ENCODE results near the gene TBCK.

Gene TBCK

DNA sequence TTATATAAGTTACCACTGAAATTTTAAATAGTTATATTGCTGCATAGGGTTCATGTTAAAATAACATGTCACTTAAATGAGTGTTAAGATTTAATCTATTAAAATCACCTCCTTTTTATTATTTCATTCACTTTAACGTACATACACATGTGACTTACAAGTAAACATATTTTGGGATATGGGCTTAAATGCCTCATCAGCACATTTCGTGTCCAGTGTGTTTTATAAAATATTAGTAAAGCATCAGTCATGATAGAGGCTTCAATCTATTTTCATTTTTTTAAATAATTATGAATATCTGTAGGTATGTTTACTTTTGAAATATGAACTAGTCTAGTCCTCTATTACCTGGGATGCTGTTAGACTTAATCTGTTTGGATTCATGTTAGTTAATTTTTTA, 277.1 kb downstream of the TBCK start:
- no peak for DNase-seq (ENCODE audit: low read depth)

DNA sequence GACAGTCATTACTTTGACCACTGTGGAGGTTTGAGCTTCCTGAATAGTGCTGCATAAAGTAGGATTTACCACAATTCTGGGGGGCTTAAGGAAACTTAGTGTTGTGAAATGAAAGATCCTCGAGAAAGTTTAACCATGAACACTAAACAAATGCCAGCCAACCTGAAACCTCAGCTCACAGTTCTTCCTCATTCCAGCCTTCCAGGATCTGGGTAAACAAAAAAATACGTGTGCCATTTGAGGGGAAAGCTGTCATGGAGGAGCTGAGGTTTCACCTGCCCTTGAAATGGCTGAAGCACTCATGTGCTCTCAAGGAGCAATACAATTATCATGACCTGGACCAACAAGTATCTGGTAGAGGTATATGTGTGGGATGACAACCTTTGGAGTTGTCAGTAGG, 278.0 kb downstream of the TBCK start:
- DNase-seq (ENCODE audit: low read depth) = no peak

DNA sequence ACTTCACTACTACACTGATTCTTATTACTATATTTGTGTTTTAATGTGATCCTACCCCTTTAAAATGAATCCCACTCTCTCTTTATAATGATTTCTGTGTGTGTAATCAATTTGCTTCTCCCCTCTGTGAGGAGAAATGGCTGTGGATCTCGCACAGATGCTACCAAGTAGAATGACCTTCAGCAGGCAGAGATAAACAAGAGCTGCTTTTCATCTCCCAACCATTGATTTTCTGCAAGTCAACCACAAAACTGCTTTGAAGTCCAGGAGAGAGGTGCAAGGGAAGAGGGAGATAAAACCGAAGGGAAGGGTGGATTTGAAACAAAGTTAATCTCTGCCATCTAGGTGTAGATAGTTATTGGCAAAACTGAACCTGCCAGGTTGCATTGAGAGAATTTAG, 279.2 kb downstream of the TBCK start:
- no peak for DNase-seq (ENCODE audit: low read depth)

DNA sequence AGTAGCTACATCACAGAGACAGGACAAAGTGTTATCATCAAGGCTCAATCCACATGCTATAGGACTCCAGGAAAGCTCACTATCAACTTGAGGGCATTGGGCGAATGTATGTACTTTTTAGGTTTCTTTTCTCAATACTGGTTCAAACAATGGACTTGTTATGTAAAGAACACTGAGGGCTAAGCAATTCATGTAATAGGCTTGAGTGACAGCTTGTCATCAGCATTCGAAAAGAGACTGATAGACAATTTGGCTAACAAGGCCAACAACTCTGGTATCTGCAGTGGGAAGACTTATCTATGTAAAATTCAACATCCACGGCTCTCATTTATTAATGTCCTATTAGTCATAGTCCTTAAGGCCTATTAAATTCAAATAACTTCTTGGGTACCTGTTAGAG, 279.7 kb downstream of the TBCK start:
- DNase-seq (ENCODE audit: low read depth) = no peak

DNA sequence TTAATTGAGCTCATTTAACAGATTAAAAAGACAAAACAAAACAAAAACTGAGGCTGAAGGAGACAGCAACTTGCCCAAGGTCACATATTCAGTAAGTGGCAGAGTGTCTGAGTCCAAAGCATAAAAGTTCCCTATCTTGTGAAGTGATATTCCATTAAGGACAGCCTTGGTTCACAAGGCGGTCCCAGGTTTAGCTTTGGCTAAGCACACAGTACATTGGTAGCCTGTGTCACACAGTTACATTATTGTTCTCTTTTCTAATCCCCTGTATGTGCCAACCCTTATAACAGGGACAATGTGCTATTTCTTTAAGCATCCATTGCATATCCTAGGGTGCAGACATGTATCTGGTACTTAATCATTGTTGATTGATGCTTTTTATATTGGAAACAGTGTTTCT, 280.8 kb downstream of the TBCK start:
- no peak for DNase-seq (ENCODE audit: low read depth)

DNA sequence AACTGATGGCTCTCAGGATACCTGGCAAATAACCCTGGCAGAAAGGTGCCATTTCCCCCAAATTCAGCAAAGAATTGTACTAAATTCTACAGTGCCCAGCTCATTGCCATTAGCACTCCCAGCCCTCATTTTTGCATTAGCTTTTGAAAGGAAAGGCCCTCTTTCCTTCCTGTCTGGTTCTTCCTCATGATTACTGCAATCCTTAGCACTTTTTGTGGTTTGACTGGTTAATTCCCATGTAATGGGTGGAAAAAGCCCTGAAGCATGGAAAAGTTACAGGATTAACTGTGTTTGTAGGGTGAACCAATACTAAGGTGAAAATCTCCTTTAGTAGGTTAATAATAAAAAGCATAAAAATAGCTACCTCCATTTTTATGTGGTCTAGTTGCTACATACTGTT, 281.3 kb downstream of the TBCK start:
- no peak for DNase-seq (ENCODE audit: low read depth)

DNA sequence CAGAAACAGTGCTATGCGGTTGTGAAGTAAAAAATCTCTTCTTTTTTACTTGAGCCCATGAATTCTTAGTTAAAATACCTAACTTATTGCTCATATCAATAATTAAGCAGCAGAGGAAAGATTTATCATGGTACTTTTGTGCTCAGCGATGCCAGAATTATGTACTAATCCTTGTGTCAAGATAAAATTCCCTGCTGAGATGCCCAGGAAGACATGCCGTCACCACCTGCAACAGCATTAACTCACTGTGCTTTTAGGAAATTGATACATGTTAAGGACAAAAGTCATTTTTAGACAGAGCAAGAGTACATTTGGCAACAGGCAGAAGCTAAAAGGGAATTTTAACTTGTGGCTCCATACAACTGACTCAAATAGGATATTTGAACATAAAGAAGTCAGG, 281.8 kb downstream of the TBCK start:
- no peak for DNase-seq (ENCODE audit: low read depth)

DNA sequence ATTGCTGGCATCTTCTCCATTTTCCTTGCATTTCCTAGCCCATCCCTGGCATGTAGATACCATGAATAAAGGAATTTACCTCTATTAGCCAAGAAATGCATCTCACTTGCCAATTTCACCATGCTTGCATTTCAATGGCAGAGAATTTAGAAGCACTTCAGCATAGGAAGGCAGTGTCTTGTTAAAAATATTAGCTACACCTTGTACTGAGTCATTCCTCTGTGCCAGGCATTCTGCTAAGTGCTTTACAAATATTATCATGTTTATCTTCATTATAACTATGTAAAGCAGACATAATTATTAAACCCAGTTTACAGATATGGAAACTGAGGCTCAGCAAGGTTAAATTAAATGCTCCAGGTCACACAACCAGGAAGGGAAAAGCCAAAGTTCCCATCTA, 282.5 kb downstream of the TBCK start:
- DNase-seq (ENCODE audit: low read depth) = no peak

DNA sequence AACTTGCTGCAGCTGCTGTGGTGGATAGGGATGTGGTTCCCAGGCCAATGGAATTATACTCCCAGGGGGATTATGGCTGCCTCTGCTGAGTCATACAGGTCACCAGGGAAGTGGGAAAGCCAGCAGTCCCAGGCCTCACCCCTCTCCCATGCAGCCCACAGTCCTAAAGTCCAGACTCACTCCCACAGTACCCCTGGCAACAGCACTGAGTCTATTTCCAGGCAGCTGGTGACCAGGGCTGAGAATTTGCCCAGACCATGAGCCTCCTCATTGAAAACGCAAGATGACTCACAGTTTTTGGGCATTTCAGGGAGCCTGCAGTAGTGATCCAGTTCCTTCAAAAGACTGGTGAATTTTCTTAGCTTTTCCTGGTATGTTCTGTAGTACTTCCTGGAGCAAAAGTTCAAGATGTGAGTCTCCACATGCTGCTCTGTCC, 283.1 kb downstream of the TBCK start:
- no peak for DNase-seq (ENCODE audit: low read depth)

DNA sequence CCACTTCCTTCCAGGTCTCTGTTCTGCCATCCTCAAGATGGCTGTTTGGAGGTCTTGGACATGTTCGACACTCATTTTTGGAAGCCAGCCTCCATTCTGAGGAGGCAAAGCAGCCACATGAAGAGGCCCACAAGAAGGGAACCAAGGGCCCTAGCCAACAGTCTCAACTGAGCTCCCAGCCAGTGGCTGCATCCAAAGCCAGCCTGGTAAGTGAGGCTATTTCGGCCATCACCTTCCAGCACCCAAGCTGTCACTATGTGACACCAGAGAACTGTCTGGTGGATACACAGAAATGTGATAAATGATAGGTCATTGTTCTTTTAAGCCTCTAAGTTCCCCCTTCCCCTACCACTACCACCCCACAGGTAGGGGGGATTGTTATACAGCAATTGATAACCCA, 293.6 kb downstream of the TBCK start:
- DNase-seq (ENCODE audit: low read depth) = no peak

DNA sequence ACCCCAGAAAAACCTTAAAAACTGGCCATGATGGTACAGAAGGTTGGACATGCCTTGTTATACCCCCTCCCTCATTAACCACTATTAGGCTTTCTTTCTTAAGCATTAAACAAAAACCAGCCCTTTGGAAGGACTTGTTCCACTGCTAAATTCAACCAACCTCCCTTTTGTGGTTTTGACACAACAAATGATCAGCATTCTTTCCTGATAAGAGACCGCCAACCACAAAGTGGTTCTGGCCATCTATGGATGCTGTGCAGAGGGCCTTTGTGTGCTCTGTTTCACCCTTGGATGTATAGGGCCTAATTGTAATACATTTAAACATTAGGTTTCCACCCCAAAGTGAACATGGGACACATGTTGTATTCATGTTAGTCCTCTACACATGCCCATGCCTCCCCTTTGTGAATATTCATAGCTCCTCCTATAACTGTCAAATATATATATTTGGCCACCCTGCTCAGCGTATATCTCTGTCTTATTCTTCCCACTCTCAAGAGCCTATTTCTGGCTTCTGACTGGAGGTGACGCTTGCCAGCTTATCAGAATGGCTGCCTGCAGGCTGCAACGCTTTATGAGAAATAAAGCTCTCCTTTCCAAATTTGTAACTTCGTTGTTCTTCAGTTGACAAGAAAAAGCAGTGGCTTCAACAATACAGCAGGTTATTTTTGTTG, 294.1 kb downstream of the TBCK start:
- DNase-seq (ENCODE audit: low read depth) = no peak

DNA sequence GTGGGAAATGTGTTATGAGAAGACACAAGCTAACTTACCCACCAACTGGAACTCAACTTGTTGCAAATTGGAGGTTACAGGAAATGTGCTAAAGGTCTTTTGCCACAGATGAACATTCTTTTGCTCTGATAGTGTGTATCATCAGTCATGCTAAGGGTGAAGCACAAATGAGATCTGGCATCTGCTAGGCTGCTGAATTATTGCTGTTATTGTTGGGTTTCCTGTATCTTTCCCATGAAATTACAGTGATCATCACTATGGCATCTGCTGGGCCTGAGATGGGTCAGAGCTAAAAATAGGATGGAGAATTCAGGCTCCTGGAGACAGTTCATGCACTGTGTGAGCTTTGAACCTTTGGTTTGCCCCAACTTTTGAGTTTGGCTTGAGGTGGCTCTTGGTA, 296.2 kb downstream of the TBCK start:
- DNase-seq (ENCODE audit: low read depth) = no peak

DNA sequence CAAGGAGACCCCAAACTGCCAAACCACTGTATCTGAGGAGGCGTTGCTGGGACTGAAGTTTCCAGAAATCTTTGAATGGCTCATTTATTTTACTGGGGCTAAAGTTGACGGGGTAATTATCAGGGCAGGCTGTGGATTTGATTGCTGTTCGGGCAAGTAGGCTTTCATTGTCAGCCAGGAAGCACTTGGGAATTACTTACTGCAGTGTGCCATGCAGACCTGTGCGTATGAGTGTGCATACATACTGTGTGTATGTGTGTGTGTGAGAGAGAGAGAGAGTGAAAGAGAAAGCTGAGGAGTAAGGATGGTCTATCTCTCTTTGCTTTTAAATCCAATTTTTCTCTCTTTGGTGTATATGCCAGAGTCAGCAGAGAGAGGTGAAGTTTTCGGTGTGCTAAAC, 298.0 kb downstream of the TBCK start:
- no peak for DNase-seq (ENCODE audit: low read depth)

DNA sequence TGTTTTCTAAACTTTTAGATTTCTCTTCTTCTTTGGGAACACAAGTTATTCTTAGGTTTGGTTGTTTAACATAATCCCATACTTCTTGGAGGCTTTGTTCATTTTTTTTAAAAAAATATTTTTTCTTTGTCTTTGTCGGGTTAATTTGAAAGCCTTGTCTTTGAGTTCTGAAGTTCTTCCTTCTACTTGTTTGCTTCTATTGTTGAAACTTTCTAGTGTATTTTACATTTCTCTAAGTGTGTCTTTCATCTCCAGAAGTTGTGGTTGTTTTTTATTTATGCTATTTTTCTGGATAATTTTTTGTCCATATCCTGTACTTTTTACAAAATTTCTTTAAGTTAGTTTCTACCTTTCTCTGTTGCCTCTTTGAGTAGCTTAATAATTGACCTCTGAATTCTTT, 304.6 kb downstream of the TBCK start:
- no peak for DNase-seq (ENCODE audit: low read depth)

DNA sequence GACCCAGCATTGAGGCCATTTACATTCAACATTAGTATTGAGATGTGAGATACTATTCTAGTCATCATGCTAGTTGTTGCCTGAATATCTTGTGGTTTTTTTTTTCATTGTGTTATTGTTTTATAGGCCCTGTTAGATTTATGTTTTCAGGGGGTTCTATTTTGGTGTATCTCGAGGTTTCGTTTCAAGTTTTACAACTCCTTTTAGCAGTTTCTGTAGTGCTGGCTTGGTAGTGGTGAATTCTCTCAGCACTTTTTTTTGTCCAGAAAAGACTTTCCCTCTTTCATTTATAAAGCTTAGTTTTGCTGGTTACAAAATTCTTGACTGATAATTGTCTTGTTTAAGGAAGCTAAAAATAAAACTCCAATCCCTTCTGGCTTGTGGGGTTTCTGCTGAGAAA, 305.2 kb downstream of the TBCK start:
- no peak for DNase-seq (ENCODE audit: low read depth)

DNA sequence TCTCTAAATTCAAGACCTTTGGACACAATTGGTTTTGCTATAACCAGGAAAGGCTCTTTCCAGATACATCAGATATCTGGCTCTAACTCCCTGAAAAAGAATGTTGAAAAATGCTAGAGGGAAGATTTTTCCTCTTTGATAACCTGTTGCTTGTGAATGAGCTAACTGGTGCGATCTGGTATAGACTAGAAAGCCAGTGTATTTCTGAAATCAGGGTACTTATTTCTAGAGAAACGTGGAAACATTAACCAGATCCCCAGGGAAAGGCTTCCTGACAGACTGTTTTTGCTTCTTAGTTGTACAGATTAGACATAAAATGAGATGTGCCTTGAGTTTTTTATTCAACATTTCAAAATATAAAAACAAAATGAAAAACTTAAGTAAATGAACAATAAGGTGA, 313.0 kb downstream of the TBCK start:
- no peak for DNase-seq (ENCODE audit: low read depth)

DNA sequence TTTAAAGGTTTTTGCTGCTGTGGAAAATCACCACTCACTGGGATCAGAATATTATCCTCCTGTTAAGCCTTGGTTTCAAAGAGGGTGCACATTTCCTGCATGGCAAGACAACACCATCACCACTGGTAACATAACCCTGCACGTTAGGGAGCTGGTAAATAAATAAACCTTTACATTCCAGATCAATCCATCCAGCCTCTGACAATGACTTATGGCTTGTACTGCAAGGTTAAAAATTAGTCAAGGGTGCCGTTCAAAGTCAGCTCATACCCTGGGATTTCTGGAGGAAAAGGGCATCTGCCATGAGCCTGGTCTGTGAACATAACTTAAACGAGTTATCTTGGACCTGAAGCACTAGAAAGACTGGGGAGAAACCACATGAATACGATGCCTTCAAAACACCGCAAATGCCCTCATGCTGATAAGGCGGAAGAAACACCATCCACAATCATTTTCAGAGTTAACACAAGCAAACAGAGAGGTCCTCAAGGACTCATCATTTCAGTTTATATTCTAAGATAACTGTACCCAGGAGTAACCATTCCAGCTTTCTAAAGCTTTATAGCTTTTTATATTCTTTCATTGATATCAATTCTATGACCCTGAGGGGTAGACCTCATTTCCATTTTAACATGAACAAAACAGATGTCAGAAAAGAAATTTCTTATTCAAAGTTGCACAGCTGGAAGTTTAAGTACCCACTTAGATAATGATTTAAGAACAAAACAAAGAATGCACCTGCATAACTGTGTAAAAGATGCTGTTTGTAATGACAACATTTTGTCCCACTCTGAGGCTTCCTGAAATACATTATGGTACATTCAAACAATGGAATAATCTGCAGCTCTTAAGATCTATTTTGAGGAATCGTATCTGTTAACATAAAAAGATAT, 317.6 kb downstream of the TBCK start:
- no peak for DNase-seq (ENCODE audit: low read depth)

DNA sequence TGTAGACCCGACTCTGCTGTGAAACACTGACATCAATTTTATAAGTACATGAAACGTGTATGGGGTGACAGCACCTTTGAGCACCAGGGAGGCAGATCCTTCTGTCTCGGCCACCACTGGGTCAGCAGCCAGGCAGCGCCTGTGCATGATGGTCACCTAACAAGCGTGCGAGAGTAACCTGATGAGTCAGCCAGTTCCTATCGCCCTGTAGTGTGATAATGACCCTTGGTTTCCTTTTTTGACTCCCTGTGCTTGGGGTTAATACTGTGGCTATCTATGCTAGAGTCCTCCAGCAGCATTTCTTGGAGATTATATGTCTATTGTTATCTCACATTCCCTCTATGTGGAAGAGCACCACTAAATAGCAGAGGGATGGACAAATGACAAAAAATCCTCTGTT, 319.2 kb downstream of the TBCK start:
- no peak for DNase-seq (ENCODE audit: low read depth)

DNA sequence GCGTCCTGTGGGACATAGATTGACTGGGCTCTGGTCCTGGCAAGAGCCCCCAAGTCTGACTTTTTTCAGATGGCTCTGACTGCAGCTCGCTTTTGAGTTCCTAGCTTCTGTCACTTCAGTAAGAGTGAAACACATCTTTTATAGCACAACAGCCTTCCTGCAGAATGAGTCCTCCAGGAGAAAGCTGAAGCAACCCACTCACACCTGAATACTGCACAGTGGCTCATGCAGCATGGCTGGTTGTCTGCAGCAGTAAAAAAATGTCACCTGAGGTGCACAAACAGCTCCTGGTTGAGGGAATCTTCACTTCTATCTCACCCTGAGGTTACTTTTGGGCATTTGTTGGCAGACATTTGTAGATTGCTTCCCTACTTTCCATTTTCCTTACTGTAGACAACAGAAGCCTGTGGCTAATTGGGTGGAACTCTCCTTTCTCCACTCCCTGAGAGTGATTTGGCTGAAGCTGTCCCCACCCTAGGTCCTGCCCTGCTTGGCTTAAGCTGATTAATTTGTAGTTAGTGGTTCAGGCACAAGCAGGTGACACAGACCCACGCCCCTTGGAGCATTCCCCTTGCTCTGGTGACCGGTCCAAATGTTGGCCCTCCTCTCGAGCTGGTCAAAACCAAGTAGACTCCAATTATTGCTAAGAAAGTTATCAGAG, 321.0 kb downstream of the TBCK start:
- DNase-seq (ENCODE audit: low read depth) = no peak

DNA sequence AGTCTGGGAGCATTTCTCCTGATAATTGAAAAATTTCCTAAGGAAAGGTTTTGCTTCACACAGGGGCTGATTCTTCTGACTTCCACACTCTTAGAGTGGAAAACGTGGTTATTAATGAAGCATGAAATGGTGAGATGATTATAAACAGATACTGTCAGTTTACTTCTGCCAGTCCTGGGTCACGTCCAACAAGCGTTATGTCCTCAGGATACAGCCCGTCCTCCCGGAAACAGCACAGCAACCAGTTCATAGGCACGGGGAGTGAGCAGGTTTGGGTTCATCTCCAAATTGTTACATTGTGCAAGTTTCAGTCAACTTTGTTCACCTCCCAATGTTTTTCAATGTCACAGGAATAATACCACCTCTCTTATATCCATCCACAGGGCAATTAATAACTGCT, 321.9 kb downstream of the TBCK start:
- no peak for DNase-seq (ENCODE audit: low read depth)

DNA sequence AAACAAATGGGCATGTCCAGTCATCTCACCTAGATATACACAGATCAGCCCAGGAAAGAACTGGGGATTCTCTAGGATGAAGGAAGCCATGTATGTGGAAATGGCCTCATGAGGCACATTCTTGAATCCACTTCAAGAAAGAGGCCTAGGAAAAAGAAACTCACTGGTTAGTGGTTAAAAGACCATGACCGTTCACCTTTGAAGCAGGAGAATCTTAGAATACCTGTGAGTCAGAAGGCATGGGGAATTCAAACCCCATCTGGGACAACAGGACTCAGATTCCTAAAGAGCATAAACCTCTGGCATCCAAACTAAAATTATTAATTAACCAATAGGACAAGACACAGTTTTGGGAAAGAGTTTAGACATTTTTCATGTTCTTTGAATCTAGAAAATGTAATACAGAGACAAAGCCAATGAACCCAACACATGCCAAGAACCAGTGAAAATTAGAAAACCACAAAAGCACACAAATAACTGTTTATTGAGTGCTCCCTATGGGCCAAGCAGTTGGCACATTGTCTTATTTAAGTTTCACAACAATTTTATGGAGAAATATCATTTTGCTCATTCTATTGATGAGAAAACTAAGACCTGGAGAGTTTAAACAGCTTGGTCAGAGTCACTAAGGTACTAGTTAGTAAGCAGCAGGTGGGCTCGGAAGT, 323.2 kb downstream of the TBCK start:
- DNase-seq (ENCODE audit: low read depth) = no peak

DNA sequence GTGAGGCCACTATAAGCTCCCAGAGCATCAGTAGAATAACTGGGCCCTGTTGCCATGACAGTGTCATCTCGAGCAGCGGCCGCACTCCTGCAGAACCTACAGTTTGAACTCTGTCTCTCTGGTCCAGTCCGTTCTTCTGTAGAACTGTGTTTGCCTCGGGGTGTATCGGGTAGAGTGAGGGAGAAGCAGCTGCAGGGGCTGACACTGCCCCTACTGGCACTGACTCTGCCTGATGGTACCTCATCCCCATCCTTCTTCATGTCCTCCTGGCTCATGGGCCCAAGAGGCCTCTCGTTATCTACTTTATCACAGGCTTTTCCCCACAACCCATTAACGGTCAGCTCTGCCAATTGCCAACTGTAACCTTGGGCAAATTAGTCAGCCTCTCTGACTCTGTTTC, 324.3 kb downstream of the TBCK start:
- DNase-seq (ENCODE audit: low read depth) = no peak

Measured in stimulated activated CD8-positive, alpha-beta memory T cell treated with anti-CD3 and anti-CD28 coated beads, Interleukin-4, amount 100 ng/mL, for 24 hours (primary cell).